GM08714 (cell line): ENCODE measurements around the gene PPP1R26.
"Not testable (repeated sequence)": the region's sequence is repeated elsewhere in the genome, so short reads cannot be mapped to it uniquely, and the experiment has no call there.

Experiments
- H3K4me3 ChIP-seq: fragments of 200-500 bp; sonication (Bioruptor generic); 2 replicates; pipeline ENCODE4 v1.5.1; 2014; ENCODE audit warnings: mild to moderate bottlenecking, low read length, inconsistent platforms
- ZNF274 ChIP-seq: IDR thresholded peaks from 2 replicates; pipeline ENCODE4 v1.6.1; 2012; ENCODE audit warnings: mild to moderate bottlenecking, low read depth, low read length

The PPP1R26 gene

GRCh38 chr9:135525241-135526088, 45.9 kb downstream of the PPP1R26 start:
- no peak overlapping the region for H3K4me3 ChIP-seq
- no peak for TF ChIP-seq ZNF274

- no peak for TF ChIP-seq ZNF274
Measured at GRCh38 chr9:135526089-135526729, 46.6 kb downstream of the PPP1R26 start.

GRCh38 chr9:135526730-135527571, 47.4 kb downstream of the PPP1R26 start:
- TF ChIP-seq ZNF274: no peak
- no peak overlapping the region for H3K4me3 ChIP-seq

More at GRCh38 chr9:135526089-135526729, 46.6 kb downstream of the PPP1R26 start:
- no peak overlapping the region for H3K4me3 ChIP-seq

GRCh38 chr9:135528842-135529435, 49.4 kb downstream of the PPP1R26 start:
- H3K4me3 ChIP-seq: not testable (repeated sequence)

- no peak for TF ChIP-seq ZNF274
- no peak overlapping the region for H3K4me3 ChIP-seq
Measured at GRCh38 chr9:135530146-135530545, 50.6 kb downstream of the PPP1R26 start.

GRCh38 chr9:135531096-135531495, 51.5 kb downstream of the PPP1R26 start:
- H3K4me3 ChIP-seq: no peak overlapping the region
- no peak for TF ChIP-seq ZNF274

- no peak overlapping the region for H3K4me3 ChIP-seq
- TF ChIP-seq ZNF274: no peak
Measured at GRCh38 chr9:135533113-135533512, 53.5 kb downstream of the PPP1R26 start.

GRCh38 chr9:135533674-135534073, 54.1 kb downstream of the PPP1R26 start:
- TF ChIP-seq ZNF274: no peak
- H3K4me3 ChIP-seq: no peak overlapping the region

- H3K4me3 ChIP-seq: not testable (repeated sequence)
Measured at GRCh38 chr9:135534192-135534711, 54.7 kb downstream of the PPP1R26 start.

- H3K4me3 ChIP-seq: not testable (repeated sequence)
Measured at GRCh38 chr9:135534826-135535225, 55.2 kb downstream of the PPP1R26 start.

- H3K4me3 ChIP-seq: not testable (repeated sequence)
Measured at GRCh38 chr9:135535631-135536030, 56.0 kb downstream of the PPP1R26 start.

- no peak for TF ChIP-seq ZNF274
- no peak overlapping the region for H3K4me3 ChIP-seq
Measured at GRCh38 chr9:135536216-135536615, 56.6 kb downstream of the PPP1R26 start.
